Mammary epithelial cell (primary cell): ENCODE data around the gene HS3ST2.

Experiments
- CTCF ChIP-seq, 2 donors: IDR thresholded peaks in 1 of 2; conservative IDR thresholded peaks in 1 of 2; 2 replicates each; pipeline ENCODE4 v1.5.1; 2011 to 2012; ENCODE audit warnings: inconsistent platforms in 2 of 2, low read length in 2 of 2, mild to moderate bottlenecking in 2 of 2, control low read depth in 1 of 2, low read depth in 1 of 2; ENCODE audit not compliant: insufficient read depth in 1 of 2; ENCODE audit errors: extremely low read depth in 1 of 2
- EZH2 ChIP-seq: IDR thresholded peaks from 2 replicates; pipeline ENCODE4 v1.6.1; 2012; ENCODE audit warnings: low read length, inconsistent platforms, borderline replicate concordance

- TF ChIP-seq CTCF (conservative IDR thresholded peaks at IDR 0.05 in 1 of 2, IDR thresholded peaks at IDR 0.05 in 1 of 2; ENCODE audit: extremely low read depth in 1 of 2, insufficient read depth in 1 of 2, low read depth in 1 of 2, low read length in 2 of 2) (no peak), EZH2 (no peak)
Measured at GRCh38 chr16:22786284-22786683, 27.7 kb upstream of the HS3ST2 start.
